Spleen (tissue), 11 donors: Measurements from ENCODE around the gene GABPB1. TPM values are rescaled to one million over a fixed set of nuclear protein-coding genes. Genes with fewer than 3 reads are reported as not detected.

Experiments used
- DNase-seq: peaks from one replicate; pipeline ENCODE4 v3.0.0-alpha.2; 2020
- H3K27ac ChIP-seq, 8 donors: fragments of 200-600 bp; sonication (generic) in 7 of 8; 1 replicate in 4 of 8; 2 replicates in 4 of 8; pipeline versions ENCODE4 v1.5.0 to v1.8.0; 2016 to 2021; ENCODE audit warnings: inconsistent platforms in 4 of 8, mild to moderate bottlenecking in 4 of 8, moderate library complexity in 1 of 8
- H3K27me3 ChIP-seq, 7 donors: fragments of 200-600 bp; sonication (generic) in 6 of 7; replicated peaks in 1 of 7; 1 replicate in 4 of 7; 2 replicates in 3 of 7; pipeline versions ENCODE4 v1.5.0 to v1.8.0; 2016 to 2021; ENCODE audit warnings: inconsistent platforms in 3 of 7, mild to moderate bottlenecking in 1 of 7
- H3K36me3 ChIP-seq, 6 donors: fragments of 200-600 bp; sonication (generic) in 5 of 6; 1 replicate in 4 of 6; 2 replicates in 2 of 6; pipeline versions ENCODE4 v1.5.0 to v1.8.0; 2016 to 2021; ENCODE audit warnings: inconsistent platforms in 2 of 6
- H3K4me1 ChIP-seq, 6 donors: fragments of 200-600 bp; sonication (generic) in 5 of 6; 1 replicate in 3 of 6; 2 replicates in 3 of 6; pipeline versions ENCODE4 v1.5.0 to v1.8.0; 2016 to 2021; ENCODE audit warnings: inconsistent platforms in 3 of 6
- H3K4me3 ChIP-seq, 8 donors: fragments of 200-600 bp; sonication (generic) in 7 of 8; 1 replicate in 4 of 8; 2 replicates in 4 of 8; pipeline versions ENCODE4 v1.5.0 to v1.8.0; 2016 to 2021; ENCODE audit warnings: inconsistent platforms in 4 of 8, mild to moderate bottlenecking in 4 of 8, moderate library complexity in 2 of 8
- H3K9me3 ChIP-seq, 8 donors: fragments of 200-600 bp; sonication (generic) in 7 of 8; 1 replicate in 4 of 8; 2 replicates in 4 of 8; pipeline versions ENCODE4 v1.5.0 to v1.8.0; 2016 to 2021; ENCODE audit warnings: inconsistent platforms in 4 of 8
- POLR2A ChIP-seq, 3 donors: fragments of 450-650 bp; IDR thresholded peaks; one replicate each; pipeline ENCODE4 v1.5.1; 2017; ENCODE audit warnings: antibody characterized with exemption in 3 of 3, mild to moderate bottlenecking in 1 of 3
- POLR2AphosphoS5 ChIP-seq, 3 donors: sonication (generic); formaldehyde crosslinking; IDR thresholded peaks; one replicate each; pipeline ENCODE4 v1.5.1; 2017; ENCODE audit warnings: antibody characterized with exemption in 3 of 3
- WGBS, 5 donors: extraction: QIAGEN DNeasy Blood & Tissue Kit in 3 of 5; methylation state at CpG; one replicate each; pipeline versions ENCODE4 v1.1.5 to v1.1.7; 2013 to 2018; 5-methylcytosine and 5-hydroxymethylcytosine counted together
- intact Hi-C: fragments of 100-400 bp; cut with DNase I; formaldehyde crosslinking; loops from one replicate; pipeline ENCODE4 v1.15.0; 2023; ENCODE audit warnings: low total_unique reads
- polyA plus RNA-seq, 3 donors: library from polyadenylated mRNA; stranded (reverse); fragments of 200-250 nt; gene quantifications; one replicate each; pipeline ENCODE4 v1.2.1, GENCODE V29; 2013
- total RNA-seq, 7 donors: library from RNA; depleted of rRNA in 3 of 7; stranded (reverse); fragments of >200 nt in 3 of 7; fragmentation: NEBNext Ultra II Directional in 4 of 7; extraction: Animal tissue kit (Norgen Biotek cat#: 25700) in 4 of 7; gene quantifications; one replicate each; pipeline versions ENCODE4 v1.1.0 to v1.2.1, GENCODE V29; 2016 to 2021
- TF ChIP-seq, protein P1 (sequence below), 11 experiments: fragments of 200-600 bp in 7 of 11; fragments of 450-650 bp in 4 of 11; sonication (generic) in 4 of 11; IDR thresholded peaks in 8 of 11; conservative IDR thresholded peaks in 3 of 11; 1 replicate in 7 of 11; 2 replicates in 4 of 11; pipeline versions ENCODE4 v1.4.0 to v1.8.0; 2016 to 2021; ENCODE audit warnings: antibody characterized with exemption in 11 of 11, inconsistent platforms in 4 of 11, mild to moderate bottlenecking in 1 of 11
- donor health status: healthy with polysubstance abuse.
- donor health status: DM: no; HTN: no; CAD: no; lungs with moderate emphysema.
- donor health status: DM: no; HTN: no; CAD: no.
- donor health status: Bipolar disorder and iron deficiency.
- donor health status: healthy.
- donor health status: DM: no; HTN: no; CAD: no.
- donor health status: DM: yes; HTN: yes; CAD: no.

GABPB1 gene
- total and polyA plus RNA-seq, 10 donors, result 7.7 to 36.9 (median 21.8) TPM

DNA sequence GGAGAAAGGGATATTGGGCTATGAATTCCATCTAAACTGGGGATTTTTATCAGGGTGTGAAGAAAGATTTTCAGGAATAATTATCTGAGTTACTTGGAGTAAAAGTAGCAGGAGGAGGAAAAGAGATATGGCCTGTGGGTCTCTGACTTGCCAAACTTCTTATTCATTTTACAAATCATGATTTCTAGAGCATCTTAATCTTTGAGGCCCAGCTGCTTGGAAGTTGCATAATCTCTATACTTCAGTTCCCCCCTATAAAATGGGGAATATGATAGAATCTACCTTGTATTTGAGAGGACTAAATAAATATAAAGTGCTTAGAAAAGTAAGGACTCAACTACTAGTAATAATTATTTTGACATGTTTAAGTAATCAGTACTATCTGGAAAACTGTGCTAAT lies 11.0 kb upstream of the GABPB1 start:
- H3K27me3 ChIP-seq, result no peaks in the 10 kb centered on the region
- no peak for DNase-seq
- intact Hi-C loops, result no loop called here
- no peaks in the 10 kb centered on the region for H3K9me3 ChIP-seq
- no peak for TF ChIP-seq POLR2AphosphoS5 (IDR thresholded peaks at IDR 0.05)
- TF ChIP-seq POLR2A (IDR thresholded peaks at IDR 0.05), result no peak
- TF ChIP-seq, protein P1, sequence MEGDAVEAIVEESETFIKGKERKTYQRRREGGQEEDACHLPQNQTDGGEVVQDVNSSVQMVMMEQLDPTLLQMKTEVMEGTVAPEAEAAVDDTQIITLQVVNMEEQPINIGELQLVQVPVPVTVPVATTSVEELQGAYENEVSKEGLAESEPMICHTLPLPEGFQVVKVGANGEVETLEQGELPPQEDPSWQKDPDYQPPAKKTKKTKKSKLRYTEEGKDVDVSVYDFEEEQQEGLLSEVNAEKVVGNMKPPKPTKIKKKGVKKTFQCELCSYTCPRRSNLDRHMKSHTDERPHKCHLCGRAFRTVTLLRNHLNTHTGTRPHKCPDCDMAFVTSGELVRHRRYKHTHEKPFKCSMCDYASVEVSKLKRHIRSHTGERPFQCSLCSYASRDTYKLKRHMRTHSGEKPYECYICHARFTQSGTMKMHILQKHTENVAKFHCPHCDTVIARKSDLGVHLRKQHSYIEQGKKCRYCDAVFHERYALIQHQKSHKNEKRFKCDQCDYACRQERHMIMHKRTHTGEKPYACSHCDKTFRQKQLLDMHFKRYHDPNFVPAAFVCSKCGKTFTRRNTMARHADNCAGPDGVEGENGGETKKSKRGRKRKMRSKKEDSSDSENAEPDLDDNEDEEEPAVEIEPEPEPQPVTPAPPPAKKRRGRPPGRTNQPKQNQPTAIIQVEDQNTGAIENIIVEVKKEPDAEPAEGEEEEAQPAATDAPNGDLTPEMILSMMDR (IDR thresholded peaks at IDR 0.05 in 8 of 11, conservative IDR thresholded peaks at IDR 0.05 in 3 of 11), result no peak
- peaks cover 0 to 28% (median 8%) of the 10 kb centered on the region in 6 donors for H3K36me3 ChIP-seq
- peaks cover 0 to 9% (median 0%) of the 10 kb centered on the region in 6 donors for H3K4me1 ChIP-seq
- no peak overlapping the region for H3K4me3 ChIP-seq
- no peak overlapping the region for H3K27ac ChIP-seq

DNA sequence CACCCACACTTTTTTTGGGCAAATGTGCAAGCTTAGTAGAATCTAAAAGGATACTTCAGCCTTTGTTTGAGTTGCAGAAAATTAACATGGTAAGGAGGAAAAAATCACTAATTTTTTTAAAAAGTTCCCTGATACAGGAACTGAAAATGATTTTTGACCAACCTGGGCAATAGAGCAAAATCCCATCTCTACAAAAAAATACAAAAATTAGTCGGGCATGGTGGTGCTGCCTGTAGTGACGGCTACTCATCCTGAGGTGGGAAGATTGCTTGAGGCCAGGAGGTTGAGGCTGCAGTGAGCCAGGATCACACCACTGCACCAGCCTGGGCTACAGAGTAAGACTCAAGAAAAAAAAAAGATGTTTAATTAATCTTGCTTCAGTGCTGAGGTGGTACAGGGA lies 10.6 kb upstream of the GABPB1 start:
- WGBS, 5 donors, result 76 to 81% (median 77%) methylated on average over 2 of the region's 2 CpGs
- Histone ChIP-seq H3K4me1 (peaks cover 0 to 9% (median 0%) of the 10 kb centered on the region in 6 donors), H3K4me3 (no peak overlapping the region), H3K9me3 (no peaks in the 10 kb centered on the region), H3K27ac (no peak overlapping the region), H3K27me3 (no peaks in the 10 kb centered on the region), H3K36me3 (peaks cover 0 to 30% (median 10%) of the 10 kb centered on the region in 6 donors)
- DNase-seq, result no peak
- intact Hi-C loops, result no loop called here
- TF ChIP-seq POLR2AphosphoS5 (IDR thresholded peaks at IDR 0.05), result no peak
- TF ChIP-seq, protein P1 (IDR thresholded peaks at IDR 0.05 in 8 of 11, conservative IDR thresholded peaks at IDR 0.05 in 3 of 11), result no peak

DNA sequence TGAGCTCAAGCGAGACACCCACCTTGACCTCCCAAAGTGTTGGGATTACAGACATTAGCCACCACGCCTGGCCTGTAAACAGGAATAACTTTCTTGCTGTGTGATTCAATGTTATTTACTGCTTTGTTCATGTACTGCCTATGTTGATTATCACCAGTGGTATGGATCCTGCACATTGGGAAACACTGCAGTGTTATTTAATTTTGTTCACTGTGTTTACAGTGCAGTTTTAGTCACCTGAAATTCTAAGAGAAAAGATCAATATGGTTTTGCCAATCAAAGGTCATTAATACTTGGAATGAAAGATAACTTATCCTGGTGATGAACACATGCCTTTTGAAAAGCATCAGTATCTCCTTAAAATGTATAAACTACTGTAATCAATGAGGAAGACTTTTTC lies 8.6 kb upstream of the GABPB1 start:
- intact Hi-C loops, result no loop called here
- Histone ChIP-seq H3K27ac (no peak overlapping the region), H3K27me3 (no peaks in the 10 kb centered on the region), H3K4me3 (no peak overlapping the region), H3K36me3 (peaks cover 0 to 45% (median 11%) of the 10 kb centered on the region in 6 donors), H3K9me3 (no peaks in the 10 kb centered on the region), H3K4me1 (peaks cover 0 to 26% (median 4%) of the 10 kb centered on the region in 6 donors)
- 88 to 95% (median 92%) methylated on average over 2 of the region's 2 CpGs for WGBS, 5 donors
- no peak for DNase-seq
- TF ChIP-seq, protein P1 (IDR thresholded peaks at IDR 0.05 in 8 of 11, conservative IDR thresholded peaks at IDR 0.05 in 3 of 11), result no peak
- TF ChIP-seq POLR2AphosphoS5 (IDR thresholded peaks at IDR 0.05) (no peak), POLR2A (IDR thresholded peaks at IDR 0.05) (no peak)

DNA sequence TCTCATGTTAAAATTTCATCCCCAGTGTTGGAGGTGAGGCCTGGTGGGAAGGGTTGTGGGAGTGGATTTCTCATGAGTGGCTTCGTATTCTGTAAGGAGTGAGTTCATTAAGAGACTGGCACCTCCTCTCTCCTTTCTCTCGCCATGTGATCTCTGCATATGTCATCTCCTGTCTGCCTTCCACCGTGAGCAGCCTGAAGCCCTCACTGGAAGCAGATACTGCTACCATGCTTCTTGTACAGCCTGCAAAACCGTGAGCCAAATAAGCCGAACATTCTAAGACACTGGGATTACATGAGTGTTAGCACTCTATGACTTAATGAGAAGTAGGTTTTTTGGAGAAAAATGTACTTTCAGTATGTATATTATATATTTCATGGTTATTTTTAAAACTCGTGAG lies 6.8 kb upstream of the GABPB1 start:
- no peaks in the 10 kb centered on the region for H3K9me3 ChIP-seq
- H3K4me3 ChIP-seq, result no peak overlapping the region
- intact Hi-C loops, result no loop called here
- peaks cover 0 to 54% (median 11%) of the 10 kb centered on the region in 6 donors for H3K36me3 ChIP-seq
- peaks cover 8 to 45% (median 18%) of the 10 kb centered on the region in 6 donors for H3K4me1 ChIP-seq
- TF ChIP-seq POLR2A (IDR thresholded peaks at IDR 0.05), result no peak
- TF ChIP-seq, protein P1 (IDR thresholded peaks at IDR 0.05 in 8 of 11, conservative IDR thresholded peaks at IDR 0.05 in 3 of 11), result no peak
- TF ChIP-seq POLR2AphosphoS5 (IDR thresholded peaks at IDR 0.05), result no peak
- no peak for DNase-seq
- H3K27ac ChIP-seq, result no peak overlapping the region
- WGBS, 5 donors, result 79 to 90% (median 86%) methylated on average over 6 of the region's 6 CpGs
- no peaks in the 10 kb centered on the region for H3K27me3 ChIP-seq
